ENCODE measurements around the gene CROCC.

Gene CROCC

DNA sequence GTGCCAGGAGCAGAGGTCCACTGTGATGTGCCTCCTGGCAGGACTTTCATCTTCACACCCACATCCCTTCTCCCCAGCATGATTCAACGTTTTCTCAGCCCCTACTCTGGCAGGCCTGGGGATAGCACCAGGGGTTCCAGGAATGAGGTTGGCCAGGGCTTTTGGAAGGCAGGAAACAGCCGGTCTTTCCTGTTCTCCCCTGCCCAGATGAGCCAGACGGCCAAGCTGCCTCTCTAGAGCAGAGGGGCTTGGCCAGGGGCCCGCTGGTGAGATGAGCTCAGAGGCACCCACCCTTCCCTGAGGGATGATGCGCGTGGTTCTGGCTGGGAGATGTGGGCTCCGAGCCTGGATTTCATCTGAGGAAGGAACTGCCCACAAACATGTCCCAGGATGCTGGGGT lies 63.0 kb downstream of the CROCC start:
- Mint-ChIP-seq H3K27ac (no peak overlapping the region), H3K36me3 (ENCODE audit: low read depth) (peaks cover 9% of the 10 kb centered on the region), H3K4me3 (no peak overlapping the region), H3K4me1 (ENCODE audit: low read depth) (peaks cover 3% of the 10 kb centered on the region), H3K27me3 (ENCODE audit: low read depth) (peaks cover 22% of the 10 kb centered on the region), H3K9me3 (no peaks in the 10 kb centered on the region)

DNA sequence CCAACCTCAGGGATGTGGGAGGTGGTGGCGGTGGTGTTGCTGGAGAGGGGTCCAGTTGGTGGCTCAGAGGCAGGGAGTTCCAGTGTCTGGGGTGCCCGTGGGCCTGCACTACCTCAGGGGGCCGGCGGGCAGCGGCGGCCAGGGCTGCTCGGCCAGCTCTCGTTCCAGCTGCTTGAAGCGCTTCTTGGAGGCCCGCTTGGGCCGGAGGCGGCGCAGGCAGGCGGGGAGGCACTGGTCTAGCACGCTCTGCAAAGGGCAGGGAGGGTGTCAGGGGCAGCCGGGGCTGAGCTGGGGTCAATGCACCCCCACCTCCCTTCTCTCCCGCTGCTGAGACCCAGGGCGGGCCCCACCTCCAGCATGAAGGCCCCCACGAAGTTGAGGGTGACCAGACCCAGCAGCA lies 64.4 kb downstream of the CROCC start:
- peaks cover 12% of the 10 kb centered on the region for H3K27me3 Mint-ChIP-seq (ENCODE audit: low read depth)
- H3K36me3 Mint-ChIP-seq (ENCODE audit: low read depth): peaks cover 9% of the 10 kb centered on the region
- no peaks in the 10 kb centered on the region for H3K4me1 Mint-ChIP-seq (ENCODE audit: low read depth)
- no peaks in the 10 kb centered on the region for H3K9me3 Mint-ChIP-seq
- H3K27ac Mint-ChIP-seq: no peak overlapping the region
- H3K4me3 Mint-ChIP-seq: no peak overlapping the region

DNA sequence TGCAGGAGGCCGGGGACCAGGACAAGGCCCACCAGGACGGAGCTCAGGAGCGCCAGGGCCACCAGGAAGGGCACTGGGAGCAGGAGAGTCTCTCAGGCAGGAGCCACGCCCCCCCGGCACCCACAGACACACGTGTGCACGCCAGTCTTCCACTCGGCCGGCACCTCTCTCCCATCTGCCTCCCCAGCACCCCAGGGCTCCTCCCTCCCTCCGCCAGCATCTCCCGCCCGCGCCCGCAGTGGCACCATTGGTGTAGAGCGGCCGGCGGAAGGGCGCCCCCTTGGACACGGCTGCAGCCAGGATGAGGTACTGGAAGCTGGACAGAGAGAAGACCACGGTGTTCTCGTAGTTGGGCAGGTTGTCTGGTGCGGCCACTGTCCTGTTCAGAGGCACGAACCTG lies 64.8 kb downstream of the CROCC start:
- H3K4me3 Mint-ChIP-seq: no peak overlapping the region
- H3K27me3 Mint-ChIP-seq (ENCODE audit: low read depth): peaks cover 7% of the 10 kb centered on the region

DNA sequence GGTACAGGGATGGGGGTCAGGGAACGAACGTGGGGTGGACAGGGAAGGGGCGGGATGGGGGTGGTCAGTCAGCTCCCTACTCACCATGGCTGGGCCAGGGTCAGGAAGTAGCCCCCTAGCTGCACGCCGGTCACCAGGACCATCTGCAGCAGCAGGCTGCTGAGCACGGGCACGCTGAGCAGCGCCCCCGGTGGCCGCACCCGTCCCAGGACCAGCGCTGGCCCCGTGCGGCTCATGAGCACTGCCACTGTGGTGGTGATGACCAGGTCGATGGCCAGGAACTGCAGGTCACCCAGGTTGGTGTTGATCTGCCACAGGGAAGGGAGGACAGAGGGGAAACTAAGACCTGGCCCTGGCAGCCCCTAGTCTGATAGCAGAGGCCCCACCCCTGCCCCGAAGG lies 65.2 kb downstream of the CROCC start:
- H3K27ac Mint-ChIP-seq: no peak overlapping the region
- peaks cover 12% of the 10 kb centered on the region for H3K36me3 Mint-ChIP-seq (ENCODE audit: low read depth)
- H3K4me1 Mint-ChIP-seq (ENCODE audit: low read depth): no peaks in the 10 kb centered on the region
- H3K9me3 Mint-ChIP-seq: no peaks in the 10 kb centered on the region
- no peak overlapping the region for H3K4me3 Mint-ChIP-seq
- peaks cover 3% of the 10 kb centered on the region for H3K27me3 Mint-ChIP-seq (ENCODE audit: low read depth)

More for the DNA sequence above, 64.8 kb downstream of the CROCC start:
- H3K27ac Mint-ChIP-seq: no peak overlapping the region
- no peaks in the 10 kb centered on the region for H3K9me3 Mint-ChIP-seq
- H3K36me3 Mint-ChIP-seq (ENCODE audit: low read depth): peaks cover 12% of the 10 kb centered on the region
- H3K4me1 Mint-ChIP-seq (ENCODE audit: low read depth): no peaks in the 10 kb centered on the region

DNA sequence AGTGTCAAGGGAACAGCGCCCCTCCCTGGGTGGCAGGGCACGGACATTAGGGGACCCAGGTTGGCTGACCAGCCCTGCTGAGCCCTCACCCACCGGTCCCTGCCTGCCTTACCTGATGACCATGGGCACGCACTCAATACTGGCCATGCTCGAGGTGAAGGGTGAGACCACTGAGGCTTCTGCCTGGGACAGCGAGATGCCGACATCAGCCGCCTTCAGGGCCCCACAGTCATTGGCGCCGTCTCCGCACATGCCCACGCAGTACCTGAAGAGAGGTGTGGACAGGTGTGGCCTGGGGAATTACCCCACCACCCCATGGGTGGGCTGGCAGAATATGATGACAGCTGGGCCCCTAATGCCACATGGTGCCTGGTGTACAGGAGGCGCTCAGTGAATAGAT lies 66.5 kb downstream of the CROCC start:
- Mint-ChIP-seq H3K27me3 (ENCODE audit: low read depth) (no peaks in the 10 kb centered on the region), H3K36me3 (ENCODE audit: low read depth) (peaks cover 12% of the 10 kb centered on the region), H3K9me3 (no peaks in the 10 kb centered on the region), H3K4me1 (ENCODE audit: low read depth) (no peaks in the 10 kb centered on the region), H3K27ac (no peak overlapping the region), H3K4me3 (no peak overlapping the region)

DNA sequence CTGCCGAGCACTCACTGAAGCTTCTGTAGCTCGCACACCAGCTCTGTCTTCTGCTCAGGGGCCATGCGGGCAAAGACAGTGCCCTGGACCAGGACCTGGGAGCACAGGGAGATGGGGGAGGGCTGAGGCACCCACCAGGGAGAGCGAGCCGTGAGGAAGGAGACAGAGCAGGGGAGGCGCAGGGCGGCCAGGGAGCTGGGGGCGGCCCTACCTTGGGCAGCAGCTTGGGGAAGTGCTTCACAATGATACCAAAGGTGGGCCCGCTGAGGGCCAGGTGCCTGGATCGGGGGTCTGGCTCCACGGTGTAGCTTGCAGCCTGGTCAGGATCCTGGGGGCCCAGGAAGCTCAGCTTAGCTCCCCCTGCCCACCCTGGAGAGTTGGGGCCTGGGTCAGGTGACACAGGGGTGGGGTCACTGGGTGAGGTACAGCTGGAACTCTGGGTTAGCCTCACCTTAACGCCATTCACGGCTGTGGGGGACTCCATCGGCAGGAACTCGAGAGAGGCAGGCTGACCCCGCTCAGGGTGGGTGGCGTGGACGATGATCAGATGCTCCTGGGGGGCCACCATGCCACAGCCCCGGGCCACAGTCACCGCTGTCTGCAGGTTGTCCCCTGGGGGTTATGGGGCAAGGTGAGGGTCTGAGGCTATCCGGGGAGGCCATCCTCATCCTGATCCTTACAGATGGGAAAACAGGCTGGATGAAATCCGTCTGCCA lies 68.1 kb downstream of the CROCC start:
- Mint-ChIP-seq H3K27me3 (ENCODE audit: low read depth) (no peaks in the 10 kb centered on the region), H3K4me1 (ENCODE audit: low read depth) (no peaks in the 10 kb centered on the region), H3K9me3 (no peaks in the 10 kb centered on the region), H3K36me3 (ENCODE audit: low read depth) (peaks cover 12% of the 10 kb centered on the region), H3K4me3 (no peak overlapping the region), H3K27ac (no peak overlapping the region)

DNA sequence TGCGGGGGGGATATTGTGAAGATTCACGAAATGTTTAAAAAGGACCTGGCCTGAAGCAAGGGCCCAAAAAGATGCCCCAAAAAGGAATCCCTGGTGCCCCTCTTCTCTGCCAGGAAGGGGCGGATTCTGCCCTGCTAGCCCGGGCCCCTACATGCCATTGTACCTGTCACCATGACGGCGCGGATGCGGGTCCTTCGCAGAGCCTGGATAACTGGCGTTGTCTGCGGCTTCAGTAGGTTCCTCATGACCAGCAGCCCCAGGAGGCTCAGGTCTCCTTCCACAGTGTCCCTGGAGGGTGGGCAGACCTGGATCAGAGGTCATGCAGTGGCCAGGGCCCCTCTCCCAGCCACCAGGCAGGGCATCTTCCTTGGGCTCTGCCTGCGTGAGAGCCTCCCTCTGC lies 69.8 kb downstream of the CROCC start:
- Mint-ChIP-seq H3K27me3 (ENCODE audit: low read depth) (no peaks in the 10 kb centered on the region), H3K9me3 (no peaks in the 10 kb centered on the region), H3K4me3 (no peak overlapping the region), H3K4me1 (ENCODE audit: low read depth) (no peaks in the 10 kb centered on the region), H3K36me3 (ENCODE audit: low read depth) (peaks cover 10% of the 10 kb centered on the region), H3K27ac (no peak overlapping the region)

DNA sequence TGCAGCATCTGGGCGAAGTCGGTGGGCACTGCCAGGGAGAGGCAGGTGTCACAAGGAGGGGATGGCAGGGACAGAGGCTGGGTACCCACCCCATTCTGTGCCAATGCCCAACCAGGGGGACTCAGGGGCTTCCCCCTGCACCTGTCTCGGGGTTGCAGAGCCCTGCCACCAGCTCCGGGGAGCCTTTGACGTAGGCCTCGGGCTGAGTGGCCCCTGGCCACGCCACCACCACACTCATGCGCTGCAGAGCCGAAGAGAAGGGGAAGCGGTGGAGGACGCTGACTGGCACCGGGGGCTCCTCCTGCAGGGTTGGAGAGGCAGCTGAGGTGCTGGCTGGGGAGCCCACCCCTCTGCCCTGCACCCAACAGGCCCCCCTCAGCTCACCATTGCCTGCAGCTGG lies 70.4 kb downstream of the CROCC start:
- Mint-ChIP-seq H3K27ac (no peak overlapping the region), H3K4me1 (ENCODE audit: low read depth) (no peaks in the 10 kb centered on the region), H3K36me3 (ENCODE audit: low read depth) (peaks cover 10% of the 10 kb centered on the region), H3K9me3 (no peaks in the 10 kb centered on the region), H3K27me3 (ENCODE audit: low read depth) (no peaks in the 10 kb centered on the region), H3K4me3 (no peak overlapping the region)

DNA sequence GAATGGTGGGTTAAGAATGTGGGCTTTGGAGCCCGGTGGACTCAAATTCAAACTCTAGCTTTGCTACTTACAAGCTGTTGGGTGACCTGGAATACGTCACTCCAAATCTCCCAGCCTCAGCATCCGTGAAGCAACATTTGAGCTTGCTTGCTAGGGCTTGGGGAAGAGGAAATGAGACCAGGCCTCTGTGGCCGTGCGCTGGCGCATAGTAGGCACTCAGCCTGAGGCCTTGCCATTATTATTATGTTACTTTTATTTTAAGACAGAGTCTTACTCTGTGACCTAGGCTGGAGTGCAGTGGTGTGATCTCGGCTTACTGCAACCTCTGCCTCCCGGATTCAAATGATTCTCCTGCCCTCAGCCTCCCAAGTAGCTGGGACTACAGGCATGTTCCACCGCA lies 70.9 kb downstream of the CROCC start:
- Mint-ChIP-seq H3K27ac (no peak overlapping the region), H3K36me3 (ENCODE audit: low read depth) (peaks cover 10% of the 10 kb centered on the region), H3K9me3 (no peaks in the 10 kb centered on the region), H3K4me1 (ENCODE audit: low read depth) (no peaks in the 10 kb centered on the region), H3K4me3 (no peak overlapping the region), H3K27me3 (ENCODE audit: low read depth) (no peaks in the 10 kb centered on the region)

DNA sequence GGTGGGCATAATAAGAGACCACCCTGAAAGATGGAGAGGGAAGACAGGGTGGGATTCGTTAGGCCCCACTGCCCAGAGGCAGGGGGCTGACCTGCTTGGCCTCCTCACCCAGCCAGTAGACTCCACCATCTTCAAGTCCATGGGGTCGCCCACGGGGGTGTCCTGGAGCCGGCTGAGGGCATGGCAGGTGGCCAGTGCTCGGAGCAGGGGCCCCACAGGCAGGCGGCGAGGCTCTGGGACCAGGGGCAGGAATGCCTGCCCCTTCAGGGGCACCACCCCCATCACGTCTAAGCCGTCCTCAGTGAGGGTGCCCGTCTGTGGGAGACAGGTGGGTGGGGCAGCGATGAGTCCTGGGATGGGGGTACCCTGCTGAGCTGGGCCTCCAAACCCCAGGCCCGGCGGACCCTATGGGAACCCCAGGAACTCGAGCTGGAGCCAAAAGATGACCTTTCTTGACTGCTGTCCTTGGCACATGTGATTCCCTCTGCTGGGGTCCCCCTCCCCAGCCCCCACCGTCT lies 71.8 kb downstream of the CROCC start:
- no peak overlapping the region for H3K4me3 Mint-ChIP-seq

DNA sequence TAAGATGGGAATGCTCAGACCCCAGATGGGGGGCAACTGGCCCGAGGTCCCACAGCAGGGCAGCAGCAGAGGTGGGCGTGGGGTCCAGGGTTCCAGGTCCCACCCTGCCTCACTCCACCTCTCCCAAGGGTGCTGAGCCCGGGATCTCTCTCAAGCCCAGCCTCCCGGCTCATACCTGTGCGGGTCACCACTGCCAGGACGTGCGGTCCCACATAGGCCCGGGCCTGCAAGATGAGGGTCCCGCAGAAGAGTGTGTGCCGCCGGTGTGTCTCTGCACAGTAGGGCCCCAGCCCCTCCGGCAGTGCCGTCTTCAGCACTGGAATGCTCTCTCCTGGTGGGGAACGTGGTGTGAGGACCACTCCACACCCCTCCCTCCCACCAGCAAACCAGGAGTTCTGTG lies 75.1 kb downstream of the CROCC start:
- Mint-ChIP-seq H3K27me3 (ENCODE audit: low read depth) (no peaks in the 10 kb centered on the region), H3K9me3 (no peaks in the 10 kb centered on the region), H3K4me1 (ENCODE audit: low read depth) (no peaks in the 10 kb centered on the region), H3K4me3 (no peak overlapping the region), H3K36me3 (ENCODE audit: low read depth) (peaks cover 8% of the 10 kb centered on the region), H3K27ac (no peak overlapping the region)

More for the DNA sequence above, 71.8 kb downstream of the CROCC start:
- no peak overlapping the region for H3K27ac Mint-ChIP-seq
- H3K9me3 Mint-ChIP-seq: no peaks in the 10 kb centered on the region
- H3K36me3 Mint-ChIP-seq (ENCODE audit: low read depth): peaks cover 11% of the 10 kb centered on the region
- no peaks in the 10 kb centered on the region for H3K4me1 Mint-ChIP-seq (ENCODE audit: low read depth)
- no peaks in the 10 kb centered on the region for H3K27me3 Mint-ChIP-seq (ENCODE audit: low read depth)

DNA sequence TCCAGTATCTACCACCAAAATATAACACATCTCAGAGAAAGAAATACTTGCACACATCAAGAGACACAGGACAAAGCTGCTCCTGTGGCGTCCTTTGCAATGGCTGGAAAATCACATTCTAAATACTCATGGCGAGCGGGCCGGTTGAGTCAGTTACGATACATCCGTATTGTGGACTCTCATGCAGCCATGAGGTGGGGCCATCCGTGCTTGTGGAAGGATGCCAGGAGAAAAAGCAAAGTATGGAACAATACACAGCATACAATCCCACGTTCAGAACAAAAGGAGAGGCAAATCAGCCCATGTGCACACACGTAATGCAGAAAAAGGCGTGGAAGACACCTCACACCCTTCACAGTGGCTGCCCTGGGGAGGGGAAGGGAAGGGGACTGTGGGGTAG lies 76.9 kb downstream of the CROCC start:
- no peak overlapping the region for H3K27ac Mint-ChIP-seq
- no peak overlapping the region for H3K4me3 Mint-ChIP-seq
- H3K4me1 Mint-ChIP-seq (ENCODE audit: low read depth): no peaks in the 10 kb centered on the region
- H3K9me3 Mint-ChIP-seq: no peaks in the 10 kb centered on the region
- H3K27me3 Mint-ChIP-seq (ENCODE audit: low read depth): no peaks in the 10 kb centered on the region
- peaks cover 8% of the 10 kb centered on the region for H3K36me3 Mint-ChIP-seq (ENCODE audit: low read depth)

DNA sequence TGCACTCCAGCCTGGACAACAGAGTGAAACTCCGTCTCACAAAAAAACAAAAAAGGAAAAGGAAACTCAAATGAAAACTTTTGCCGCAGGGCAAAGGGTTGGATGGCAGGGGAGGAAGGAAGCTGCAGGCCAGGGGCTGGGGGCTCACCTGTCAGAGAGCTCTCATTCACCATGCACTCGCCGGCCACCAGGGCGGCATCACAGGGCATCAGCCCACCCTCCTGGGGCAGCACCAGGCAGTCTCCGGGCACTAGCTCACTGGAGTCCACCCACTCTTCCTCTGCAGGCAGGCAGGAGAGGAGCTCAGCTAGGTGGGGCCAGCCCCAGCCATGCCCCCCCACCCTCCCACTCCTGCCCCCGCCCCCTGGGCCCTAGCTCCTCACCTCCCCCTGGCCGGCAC lies 78.1 kb downstream of the CROCC start:
- no peak overlapping the region for H3K4me3 Mint-ChIP-seq
- H3K4me1 Mint-ChIP-seq (ENCODE audit: low read depth): no peaks in the 10 kb centered on the region
- no peaks in the 10 kb centered on the region for H3K27me3 Mint-ChIP-seq (ENCODE audit: low read depth)
- H3K9me3 Mint-ChIP-seq: no peaks in the 10 kb centered on the region
- H3K36me3 Mint-ChIP-seq (ENCODE audit: low read depth): peaks cover 12% of the 10 kb centered on the region
- H3K27ac Mint-ChIP-seq: no peak overlapping the region

DNA sequence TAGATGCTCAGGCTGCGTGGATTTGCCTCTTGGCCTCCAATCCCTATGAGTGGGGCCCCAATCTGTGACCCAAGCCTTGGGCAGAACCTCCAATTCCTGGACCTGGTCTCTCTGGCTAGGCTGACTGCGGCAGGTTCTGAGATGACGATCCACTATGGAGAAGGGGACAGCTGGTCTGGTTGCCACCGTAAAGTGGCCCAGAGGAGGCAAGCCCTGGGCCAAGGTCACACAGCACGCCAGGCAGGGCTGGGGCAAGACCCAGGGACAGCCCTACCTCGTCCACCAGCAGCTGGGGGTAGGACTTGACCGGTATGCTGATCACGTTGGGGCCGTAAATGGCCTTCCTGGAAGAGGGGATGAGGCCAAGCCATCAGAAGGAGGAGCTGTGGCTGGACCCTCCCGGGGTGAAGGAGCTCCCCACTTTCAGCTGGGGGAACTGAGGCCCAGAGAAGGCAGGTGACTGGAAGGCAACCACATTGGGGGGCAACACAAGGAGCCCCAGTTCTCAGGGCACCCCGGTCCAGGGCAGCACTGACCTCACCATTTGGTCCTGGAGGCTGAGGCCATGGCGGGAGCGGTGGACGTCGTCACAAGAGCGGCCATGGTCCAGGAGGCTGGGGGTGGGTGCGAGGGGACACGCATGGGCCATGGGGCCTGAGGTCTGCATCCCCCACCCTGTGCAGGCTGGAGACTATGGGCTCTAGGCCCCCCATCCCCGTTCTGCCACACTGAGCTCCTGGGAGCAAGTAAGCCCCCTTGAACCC lies 80.2 kb downstream of the CROCC start:
- no peak overlapping the region for H3K4me3 Mint-ChIP-seq
- H3K4me1 Mint-ChIP-seq (ENCODE audit: low read depth): no peaks in the 10 kb centered on the region
- no peak overlapping the region for H3K27ac Mint-ChIP-seq
- H3K27me3 Mint-ChIP-seq (ENCODE audit: low read depth): no peaks in the 10 kb centered on the region
- H3K9me3 Mint-ChIP-seq: no peaks in the 10 kb centered on the region
- peaks cover 10% of the 10 kb centered on the region for H3K36me3 Mint-ChIP-seq (ENCODE audit: low read depth)

DNA sequence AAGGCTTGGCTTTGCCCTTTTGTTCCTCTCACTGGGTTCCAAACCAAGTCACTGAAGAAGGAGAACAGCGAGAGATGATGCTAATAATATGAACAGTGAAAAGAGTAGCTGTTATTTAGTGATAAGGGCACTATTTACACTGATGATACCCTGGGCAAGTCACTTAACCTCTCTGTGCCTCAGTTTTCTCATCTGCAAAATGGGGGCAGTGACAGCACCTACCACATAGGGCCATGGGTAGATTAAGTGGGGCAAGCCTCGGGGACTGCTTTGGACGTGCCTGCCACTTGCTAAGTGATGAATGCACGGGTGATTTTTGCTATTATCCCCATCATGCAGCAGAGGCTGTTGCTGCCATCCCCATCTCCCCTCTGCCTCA lies 80.8 kb downstream of the CROCC start:
- H3K27me3 Mint-ChIP-seq (ENCODE audit: low read depth): no peaks in the 10 kb centered on the region
- no peak overlapping the region for H3K4me3 Mint-ChIP-seq
- no peak overlapping the region for H3K27ac Mint-ChIP-seq
- no peaks in the 10 kb centered on the region for H3K9me3 Mint-ChIP-seq
- H3K36me3 Mint-ChIP-seq (ENCODE audit: low read depth): peaks cover 10% of the 10 kb centered on the region
- no peaks in the 10 kb centered on the region for H3K4me1 Mint-ChIP-seq (ENCODE audit: low read depth)

All from T-helper 1 cell treated with Interleukin-12 subunit alpha and Interleukin-12 subunit beta and Interleukin-4 antibody, amounts not matched to agents 30 μg/mL and 1 μg/mL, for 36 hours (primary cell).